Epithelial cell of esophagus (primary cell): ENCODE data around the gene SLC12A2.

ENCODE experiments used
- DNase-seq: peaks from one replicate; pipeline ENCODE4 v3.0.0; 2010; ENCODE audit warnings: low read depth
- H3K4me3 ChIP-seq: 2 replicates; pipeline ENCODE4 v1.5.1; 2011; ENCODE audit warnings: mild to moderate bottlenecking, low read length, control low read depth
- CTCF ChIP-seq: IDR thresholded peaks from 2 replicates; pipeline ENCODE4 v1.5.1; 2011; ENCODE audit warnings: low read depth, mild to moderate bottlenecking, low read length, control low read depth, inconsistent platforms; ENCODE audit not compliant: insufficient read depth; ENCODE audit errors: missing control alignments

SLC12A2 gene

GRCh38 chr5:128155776-128156175 lies 72.2 kb downstream of the SLC12A2 start:
- no peak overlapping the region for H3K4me3 ChIP-seq
- no peak for TF ChIP-seq CTCF
- DNase-seq: no peak

GRCh38 chr5:128156521-128156920 lies 73.0 kb downstream of the SLC12A2 start:
- no peak overlapping the region for H3K4me3 ChIP-seq
- no peak for TF ChIP-seq CTCF
- DNase-seq: no peak

GRCh38 chr5:128158342-128158741 lies 74.8 kb downstream of the SLC12A2 start:
- no peak overlapping the region for H3K4me3 ChIP-seq
- no peak for DNase-seq
- TF ChIP-seq CTCF: no peak

GRCh38 chr5:128163991-128164390 lies 80.4 kb downstream of the SLC12A2 start:
- DNase-seq: peak; percentile 90
- H3K4me3 ChIP-seq: no peak overlapping the region
- TF ChIP-seq CTCF: no peak

- no peak for TF ChIP-seq CTCF
- no peak for DNase-seq
- H3K4me3 ChIP-seq: no peak overlapping the region
Observed at GRCh38 chr5:128169401-128170017, 85.9 kb downstream of the SLC12A2 start.

GRCh38 chr5:128172102-128172501 lies 88.5 kb downstream of the SLC12A2 start:
- no peak for TF ChIP-seq CTCF
- no peak for DNase-seq
- no peak overlapping the region for H3K4me3 ChIP-seq

- DNase-seq: no peak
- no peak overlapping the region for H3K4me3 ChIP-seq
- TF ChIP-seq CTCF: no peak
Observed at GRCh38 chr5:128174951-128175350, 91.4 kb downstream of the SLC12A2 start.
